D721Med (cell line): Measurements from ENCODE around the gene SP9.

Experiments used
- DNase-seq: peaks from one replicate; pipeline ENCODE4 v3.0.0; 2011; ENCODE audit warnings: low spot score; ENCODE audit not compliant: insufficient read length
- FAIRE-seq: peaks from 2 replicates; lab custom pipeline; 2011; peaks lifted over from hg19 to GRCh38; lab: Jason Lieb, UNC
- TF ChIP-seq, protein P1 (sequence below): IDR thresholded peaks from 2 replicates; pipeline ENCODE4 v1.5.1; 2012; ENCODE audit warnings: mild to moderate bottlenecking, control low read depth; ENCODE audit not compliant: insufficient read depth; ENCODE audit errors: missing control alignments

The SP9 gene

DNA sequence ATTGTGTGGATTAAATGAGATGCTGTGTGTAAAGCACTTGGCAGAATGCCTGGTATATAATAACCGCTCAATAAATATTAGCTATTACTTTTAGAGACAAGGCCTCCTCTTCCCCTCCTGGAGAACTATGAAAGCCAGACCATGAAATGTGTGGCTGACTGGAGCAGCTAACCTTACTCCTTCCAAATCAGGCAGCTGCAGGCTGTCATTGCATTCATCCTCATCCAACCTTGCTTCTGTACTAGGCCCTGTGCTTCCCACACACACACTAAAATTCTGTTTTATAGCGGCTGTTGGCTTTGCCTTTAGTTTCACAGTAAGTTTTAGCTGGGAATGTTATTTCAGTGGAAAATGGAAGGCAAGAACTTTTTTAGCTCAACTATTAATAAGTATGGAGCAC, 10.2 kb upstream of the SP9 start:
- TF ChIP-seq, protein P1, sequence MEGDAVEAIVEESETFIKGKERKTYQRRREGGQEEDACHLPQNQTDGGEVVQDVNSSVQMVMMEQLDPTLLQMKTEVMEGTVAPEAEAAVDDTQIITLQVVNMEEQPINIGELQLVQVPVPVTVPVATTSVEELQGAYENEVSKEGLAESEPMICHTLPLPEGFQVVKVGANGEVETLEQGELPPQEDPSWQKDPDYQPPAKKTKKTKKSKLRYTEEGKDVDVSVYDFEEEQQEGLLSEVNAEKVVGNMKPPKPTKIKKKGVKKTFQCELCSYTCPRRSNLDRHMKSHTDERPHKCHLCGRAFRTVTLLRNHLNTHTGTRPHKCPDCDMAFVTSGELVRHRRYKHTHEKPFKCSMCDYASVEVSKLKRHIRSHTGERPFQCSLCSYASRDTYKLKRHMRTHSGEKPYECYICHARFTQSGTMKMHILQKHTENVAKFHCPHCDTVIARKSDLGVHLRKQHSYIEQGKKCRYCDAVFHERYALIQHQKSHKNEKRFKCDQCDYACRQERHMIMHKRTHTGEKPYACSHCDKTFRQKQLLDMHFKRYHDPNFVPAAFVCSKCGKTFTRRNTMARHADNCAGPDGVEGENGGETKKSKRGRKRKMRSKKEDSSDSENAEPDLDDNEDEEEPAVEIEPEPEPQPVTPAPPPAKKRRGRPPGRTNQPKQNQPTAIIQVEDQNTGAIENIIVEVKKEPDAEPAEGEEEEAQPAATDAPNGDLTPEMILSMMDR = no peak
- FAIRE-seq (no peak), DNase-seq (no peak)

DNA sequence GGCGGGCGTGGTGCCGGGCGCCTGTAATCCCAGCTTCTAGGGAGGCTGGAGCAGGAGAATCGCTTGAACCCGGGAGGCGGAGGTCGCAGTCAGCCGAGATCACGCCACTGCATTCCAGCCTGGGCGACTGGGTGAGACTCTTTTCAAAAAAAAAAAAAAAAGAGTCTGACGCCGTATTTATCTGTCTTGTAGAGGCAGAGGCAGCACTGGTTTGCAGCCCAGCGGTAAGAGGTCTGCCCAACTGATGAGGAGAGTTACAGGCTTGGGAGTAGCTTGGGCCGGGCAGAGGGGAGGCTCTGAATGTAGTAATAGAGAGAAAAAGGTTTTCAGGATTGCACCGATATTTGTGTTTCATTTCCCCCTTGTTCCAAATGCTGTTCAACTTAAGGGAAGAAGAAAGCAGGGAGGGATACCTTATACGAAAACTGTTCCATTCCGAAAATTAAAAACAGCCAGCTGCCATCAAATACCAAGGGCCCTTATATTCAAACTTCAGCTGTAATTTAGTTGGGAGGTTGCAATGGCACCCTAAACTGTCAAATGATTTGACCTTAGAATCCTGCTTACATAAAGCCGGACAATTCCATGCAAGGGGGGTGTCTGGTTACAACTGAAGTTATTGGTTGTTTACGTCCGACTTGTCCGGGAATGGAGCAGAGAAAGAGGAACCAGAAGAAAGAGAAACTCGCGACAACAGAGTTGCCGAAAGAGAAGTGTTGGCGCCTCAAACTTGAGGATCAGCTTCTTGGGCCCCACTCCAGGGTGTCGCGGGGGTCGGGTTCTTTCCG, 9.2 kb upstream of the SP9 start:
- TF ChIP-seq, protein P1 = no peak
- no peak for FAIRE-seq
- DNase-seq = no peak

DNA sequence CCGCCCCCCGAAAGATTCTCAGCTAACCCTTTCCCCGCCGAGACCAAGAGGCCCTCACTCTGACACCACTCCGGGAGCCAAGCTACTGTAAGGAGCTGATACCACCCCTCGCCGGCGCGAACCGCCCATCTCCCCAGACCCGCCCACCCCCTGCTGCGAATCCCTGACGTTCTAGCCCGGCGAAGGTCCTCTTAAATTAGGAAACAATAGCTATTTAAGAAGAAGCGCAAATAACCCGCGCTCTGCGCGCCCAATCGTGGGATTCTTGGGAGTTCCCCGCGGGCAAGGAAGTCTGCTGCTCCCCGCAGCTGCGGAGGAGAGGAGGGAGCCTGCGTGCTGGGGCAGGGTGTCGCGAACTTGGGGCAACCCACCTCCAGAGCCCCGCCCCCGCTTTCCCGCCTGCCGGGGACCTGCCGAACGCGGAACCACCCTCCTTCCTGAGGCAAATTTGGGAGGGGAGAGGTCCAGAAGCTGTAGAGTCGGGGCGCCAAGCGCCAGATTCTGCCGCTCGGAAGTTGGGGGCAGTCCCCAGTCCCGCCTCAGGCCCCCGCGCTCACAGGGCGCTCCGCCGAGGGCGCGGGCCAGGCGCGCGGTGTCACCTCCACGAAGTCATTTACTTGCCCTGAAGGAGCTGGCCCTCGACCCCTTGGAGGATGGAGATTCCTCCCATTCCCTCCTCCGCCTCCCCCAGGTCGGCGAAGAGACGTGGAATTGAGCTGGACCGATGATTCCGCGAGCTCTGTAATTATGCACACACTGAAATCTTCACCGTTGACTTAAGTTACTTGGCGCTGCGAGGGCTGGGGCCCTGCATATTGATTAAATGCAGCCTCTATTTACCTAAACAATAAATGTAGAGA, 8.4 kb upstream of the SP9 start:
- TF ChIP-seq, protein P1 = no peak
- DNase-seq = no peak
- no peak for FAIRE-seq

DNA sequence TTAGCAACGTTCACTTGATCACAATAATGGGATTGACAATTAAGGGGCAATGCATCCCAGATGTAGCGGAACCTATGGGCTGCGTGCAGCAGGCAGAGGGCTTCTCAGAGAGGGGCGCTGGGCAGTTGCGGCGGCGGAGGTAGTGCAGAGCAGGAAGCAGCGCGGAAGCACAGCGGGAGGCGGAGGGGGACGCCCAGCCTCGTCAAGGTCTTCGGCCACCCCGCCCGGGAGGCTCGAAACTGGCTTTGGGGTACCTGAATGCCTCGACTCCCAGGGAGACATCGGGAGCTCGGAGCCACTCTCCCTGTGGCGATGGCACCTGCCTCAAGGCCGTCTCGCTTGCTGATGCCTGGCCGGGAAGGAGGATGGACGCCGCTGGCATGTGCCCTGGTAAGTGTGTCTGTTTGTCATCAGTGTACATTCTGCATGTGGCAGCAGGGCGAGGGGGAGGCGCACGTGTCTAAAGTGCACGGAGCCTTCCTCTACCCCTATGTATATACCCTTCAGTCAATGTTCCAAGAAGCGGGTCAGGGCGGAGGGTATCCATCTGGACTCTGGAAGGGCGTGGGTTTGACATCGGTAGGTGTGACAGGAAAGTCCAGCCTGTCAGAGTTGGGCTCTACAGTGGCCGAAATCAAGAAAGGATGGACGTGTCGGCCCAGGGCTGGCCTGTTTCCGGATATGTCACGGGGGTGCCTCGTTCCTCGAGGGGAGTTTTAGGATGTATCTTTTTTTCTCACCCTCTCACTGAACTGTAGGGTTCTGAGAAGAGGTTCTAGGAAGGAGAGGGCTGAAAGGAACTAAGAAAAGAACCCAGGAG, 7.5 kb upstream of the SP9 start:
- TF ChIP-seq, protein P1 = no peak
- DNase-seq (no peak), FAIRE-seq (no peak)

DNA sequence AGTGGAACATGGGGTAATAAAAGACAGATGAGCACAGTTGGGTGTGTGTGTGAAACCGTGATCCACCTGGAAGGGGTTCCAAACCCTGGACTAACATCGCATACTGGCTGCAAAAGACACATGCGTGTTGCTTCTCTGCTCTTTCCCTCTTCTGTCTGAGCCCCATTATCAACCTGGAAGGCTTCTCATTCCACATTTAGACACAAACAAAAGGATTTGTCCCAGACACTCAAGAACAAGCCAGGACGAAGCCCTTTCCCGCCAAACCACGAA, 7.0 kb upstream of the SP9 start:
- TF ChIP-seq, protein P1 = no peak
- no peak for DNase-seq
- FAIRE-seq = no peak

DNA sequence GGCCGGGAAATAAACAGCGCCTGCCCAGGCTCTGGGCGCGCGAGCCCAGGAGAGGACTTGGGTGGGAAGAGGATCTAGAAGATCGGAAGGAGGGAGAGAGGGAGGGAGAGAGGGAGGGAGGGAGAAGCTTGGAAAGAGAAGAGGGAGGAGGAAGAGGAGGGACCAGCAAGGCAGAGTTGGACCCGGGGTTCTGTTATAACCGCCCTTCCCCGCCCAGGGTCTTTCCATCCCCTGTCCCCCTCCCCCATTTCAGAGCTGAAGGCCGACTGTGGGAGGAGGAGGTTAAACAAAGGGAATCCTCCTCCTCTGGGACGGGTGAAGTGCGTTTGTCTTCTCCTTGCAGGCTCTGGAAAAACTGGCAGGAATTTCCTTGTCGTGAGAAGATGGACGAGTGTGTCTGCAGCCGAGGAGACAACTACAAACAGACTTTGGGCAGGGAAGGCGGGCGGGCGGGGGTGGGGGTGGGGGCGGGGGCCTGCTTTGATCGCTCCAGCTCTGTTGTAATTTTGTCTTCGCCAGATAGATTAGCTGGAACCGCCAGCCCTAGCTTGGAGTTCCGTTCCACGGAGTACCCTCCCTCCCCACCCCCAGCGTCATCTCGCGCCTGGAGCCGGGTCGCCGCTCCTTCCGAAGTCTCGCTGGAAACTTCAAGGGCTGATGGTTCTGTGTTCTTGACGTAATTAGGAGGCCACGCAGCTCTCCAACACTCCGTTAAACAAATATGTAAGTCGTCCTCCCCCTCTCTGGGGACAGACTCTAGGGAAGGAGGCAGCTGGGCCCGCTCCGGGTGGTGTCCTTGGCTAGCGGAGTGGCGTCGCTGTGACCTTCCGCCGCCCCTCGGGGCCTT, 6.4 kb upstream of the SP9 start:
- TF ChIP-seq, protein P1 = no peak
- no peak for FAIRE-seq

More for the DNA sequence above, 6.4 kb upstream of the SP9 start:
- DNase-seq = no peak
